ENCODE measurements around the gene MED9. TPM values are rescaled to one million over a fixed set of nuclear protein-coding genes. Genes with fewer than 3 reads are reported as not detected.
A peak's percentile ranks its signal among the peaks of the same experiment; 100 is the strongest.

Gene MED9
- total and polyA plus RNA-seq, 4 donors, result 10.8 to 15.4 (median 13.3) TPM

GRCh38 chr17:17503566-17504130, 26.8 kb downstream of the MED9 start:
- Histone ChIP-seq H3K9me3 (ENCODE audit: control insufficient read depth in 4 of 4, insufficient read depth in 3 of 4, low read length in 3 of 4) (no peaks in the 10 kb centered on the region), H3K4me1 (ENCODE audit: control insufficient read depth in 5 of 5, insufficient read depth in 5 of 5, low read length in 5 of 5) (peaks cover 0 to 11% (median 0%) of the 10 kb centered on the region in 5 donors), H3K27ac (ENCODE audit: low read depth in 1 of 2, low read length in 1 of 2) (no peak overlapping the region), H3K9ac (ENCODE audit: insufficient read depth in 1 of 2, low read length in 2 of 2) (no peak overlapping the region), H3K36me3 (ENCODE audit: control insufficient read depth in 4 of 4, insufficient read depth in 4 of 4, low read length in 4 of 4) (no peaks in the 10 kb centered on the region), H3K27me3 (ENCODE audit: control insufficient read depth in 3 of 3, insufficient read depth in 3 of 3, low read length in 2 of 3) (no peaks in the 10 kb centered on the region), H3K4me3 (no peak overlapping the region)
- peak in 1 of 3 donors; percentile 35 for DNase-seq
- TF ChIP-seq CTCF (IDR thresholded peaks at IDR 0.05; ENCODE audit: control extremely low read depth, extremely low read depth), result no peak
- 76 to 79% methylated on average over 7 of the region's 7 CpGs for WGBS, 2 donors
- ATAC-seq (ENCODE audit: insufficient read depth, low FRiP score), result no peak

- no peak for ATAC-seq (ENCODE audit: insufficient read depth, low FRiP score)
These were observed 27.7 kb downstream of the MED9 start for GRCh38 chr17:17504341-17505140.

GRCh38 chr17:17505151-17505550, 28.4 kb downstream of the MED9 start:
- no peak overlapping the region for H3K4me3 ChIP-seq
- no peaks in the 10 kb centered on the region for H3K9me3 ChIP-seq (ENCODE audit: control insufficient read depth in 4 of 4, insufficient read depth in 3 of 4, low read length in 3 of 4)
- H3K9ac ChIP-seq (ENCODE audit: insufficient read depth in 1 of 2, low read length in 2 of 2), result no peak overlapping the region
- no peak overlapping the region for H3K27ac ChIP-seq (ENCODE audit: low read depth in 1 of 2, low read length in 1 of 2)
- H3K27me3 ChIP-seq (ENCODE audit: control insufficient read depth in 3 of 3, insufficient read depth in 3 of 3, low read length in 2 of 3), result no peaks in the 10 kb centered on the region
- no peak for ATAC-seq (ENCODE audit: insufficient read depth, low FRiP score)
- DNase-seq, result no peak
- TF ChIP-seq CTCF (IDR thresholded peaks at IDR 0.05; ENCODE audit: control extremely low read depth, extremely low read depth), result no peak
- no peaks in the 10 kb centered on the region for H3K36me3 ChIP-seq (ENCODE audit: control insufficient read depth in 4 of 4, insufficient read depth in 4 of 4, low read length in 4 of 4)
- 95 to 99% methylated on average over 5 of the region's 5 CpGs for WGBS, 2 donors
- H3K4me1 ChIP-seq (ENCODE audit: control insufficient read depth in 5 of 5, insufficient read depth in 5 of 5, low read length in 5 of 5), result peaks cover 0 to 11% (median 0%) of the 10 kb centered on the region in 5 donors

More at GRCh38 chr17:17504341-17505140, 27.7 kb downstream of the MED9 start:
- Histone ChIP-seq H3K27me3 (ENCODE audit: control insufficient read depth in 3 of 3, insufficient read depth in 3 of 3, low read length in 2 of 3) (no peaks in the 10 kb centered on the region), H3K4me3 (no peak overlapping the region), H3K9ac (ENCODE audit: insufficient read depth in 1 of 2, low read length in 2 of 2) (no peak overlapping the region), H3K4me1 (ENCODE audit: control insufficient read depth in 5 of 5, insufficient read depth in 5 of 5, low read length in 5 of 5) (peaks cover 0 to 11% (median 0%) of the 10 kb centered on the region in 5 donors), H3K27ac (ENCODE audit: low read depth in 1 of 2, low read length in 1 of 2) (no peak overlapping the region), H3K9me3 (ENCODE audit: control insufficient read depth in 4 of 4, insufficient read depth in 3 of 4, low read length in 3 of 4) (no peaks in the 10 kb centered on the region), H3K36me3 (ENCODE audit: control insufficient read depth in 4 of 4, insufficient read depth in 4 of 4, low read length in 4 of 4) (no peaks in the 10 kb centered on the region)
- DNase-seq, result no peak
- WGBS, 2 donors, result 84 to 86% methylated on average over 19 to 20 of the region's 20 CpGs
- TF ChIP-seq CTCF (IDR thresholded peaks at IDR 0.05; ENCODE audit: control extremely low read depth, extremely low read depth), result no peak
